B cell (primary cell): ENCODE results near the gene SPATA17. TPM values are rescaled to one million over a fixed set of nuclear protein-coding genes. Genes with fewer than 3 reads are reported as not detected.

ENCODE experiments used
- ATAC-seq: fragments of 200-7000 bp; cut with Tn5 transposase; one replicate; pipeline ENCODE4 v1.10.0; 2021; ENCODE audit warnings: low read depth, mild to moderate bottlenecking, moderate number of reproducible peaks, moderate library complexity
- CTCF ChIA-PET: fragments of 350-600 bp; sonication (Branson Sonifier 250); formaldehyde crosslinking; loops from one replicate; lab custom pipeline; 2021; ENCODE audit warnings: antibody characterized with exemption, inconsistent platforms; lab: Charles Lee
- POLR2A ChIA-PET: fragments of 350-600 bp; sonication (Branson Sonifier 250); formaldehyde crosslinking; loops from one replicate; lab custom pipeline; 2021; ENCODE audit warnings: antibody characterized with exemption; lab: Charles Lee
- DNase-seq: peaks from one replicate; pipeline ENCODE4 v3.0.0; 2013
- H2AFZ ChIP-seq: 2 replicates; pipeline ENCODE4 v1.6.1; 2012; ENCODE audit warnings: mild to moderate bottlenecking, low read depth, low read length; ENCODE audit not compliant: insufficient read depth, poor library complexity, severe bottlenecking
- H3K27ac ChIP-seq, 2 donors: 1 replicate in 1 of 2; 2 replicates in 1 of 2; pipeline ENCODE4 v1.5.1; 2012 to 2013; ENCODE audit warnings: low read length in 2 of 2, mild to moderate bottlenecking in 2 of 2, moderate library complexity in 1 of 2
- H3K27me3 ChIP-seq, 4 experiments: fragments of 200-600 bp in 1 of 4; sonication (generic) in 1 of 4; replicated peaks in 1 of 4; 1 replicate in 2 of 4; 2 replicates in 2 of 4; pipeline versions ENCODE4 v1.6.1 to v1.7.0; 2013 to 2016; ENCODE audit warnings: low read length in 3 of 4, mild to moderate bottlenecking in 2 of 4, mixed read lengths in 1 of 4, moderate library complexity in 1 of 4; ENCODE audit not compliant: insufficient read depth in 4 of 4, control insufficient read depth in 3 of 4; ENCODE audit errors: control extremely low read depth in 1 of 4
- H3K36me3 ChIP-seq, 2 experiments: replicated peaks in 1 of 2; 1 replicate in 1 of 2; 2 replicates in 1 of 2; pipeline versions ENCODE4 v1.6.1 to v1.7.1; 2013; ENCODE audit warnings: low read length in 1 of 2; ENCODE audit not compliant: insufficient read depth in 2 of 2, control insufficient read depth in 1 of 2; ENCODE audit errors: control extremely low read depth in 1 of 2, extremely low read depth in 1 of 2
- H3K4me1 ChIP-seq, 2 donors: fragments of 200-600 bp in 1 of 2; sonication (generic) in 1 of 2; 1 replicate in 1 of 2; 2 replicates in 1 of 2; pipeline versions ENCODE4 v1.5.1 to v1.6.1; 2013 to 2017; ENCODE audit warnings: low read length in 2 of 2; ENCODE audit not compliant: control insufficient read depth in 2 of 2, insufficient read depth in 2 of 2
- H3K4me2 ChIP-seq: replicated peaks from 2 replicates; pipeline ENCODE3; 2012; ENCODE audit warnings: mild to moderate bottlenecking, low read depth, low read length; ENCODE audit not compliant: poor library complexity, severe bottlenecking
- H3K4me3 ChIP-seq, 5 experiments: fragments of 200-600 bp in 1 of 5; sonication (generic) in 1 of 5; 1 replicate in 3 of 5; 2 replicates in 2 of 5; pipeline versions ENCODE4 v1.5.1 to v1.7.0; 2011 to 2016; ENCODE audit warnings: low read length in 4 of 5, mild to moderate bottlenecking in 4 of 5, low read depth in 2 of 5, control low read depth in 1 of 5, moderate library complexity in 1 of 5; ENCODE audit not compliant: insufficient read depth in 1 of 5; ENCODE audit errors: control extremely low read depth in 1 of 5, extremely low read depth in 1 of 5
- H3K79me2 ChIP-seq: fragments of 200-600 bp; sonication (generic); one replicate; pipeline ENCODE4 v1.6.0; 2016; ENCODE audit warnings: low read length; ENCODE audit not compliant: control insufficient read depth, insufficient read depth
- H3K9ac ChIP-seq: fragments of 200-600 bp; sonication (generic); 2 replicates; pipeline ENCODE4 v1.6.1; 2017; ENCODE audit warnings: mild to moderate bottlenecking, low read length, moderate library complexity
- H3K9me3 ChIP-seq, 3 donors: one replicate each; pipeline versions ENCODE4 v1.6.1 to v1.7.1; 2013; ENCODE audit warnings: low read length in 2 of 3; ENCODE audit not compliant: control insufficient read depth in 2 of 3, insufficient read depth in 1 of 3; ENCODE audit errors: control extremely low read depth in 1 of 3
- H4K20me1 ChIP-seq: 2 replicates; pipeline ENCODE4 v1.6.0; 2012; ENCODE audit warnings: mild to moderate bottlenecking, low read length; ENCODE audit not compliant: insufficient read depth, control insufficient read depth, poor library complexity, severe bottlenecking
- H3K27ac Mint-ChIP-seq: one replicate; pipeline ENCODE4 v1.8.0; 2021; ENCODE audit warnings: mixed read lengths
- H3K27me3 Mint-ChIP-seq: one replicate; pipeline ENCODE4 v1.8.0; 2021; ENCODE audit warnings: mixed read lengths
- H3K4me1 Mint-ChIP-seq: one replicate; pipeline ENCODE4 v1.8.0; 2021; ENCODE audit warnings: mixed read lengths
- H3K4me3 Mint-ChIP-seq: one replicate; pipeline ENCODE4 v1.8.0; 2021; ENCODE audit warnings: mixed read lengths
- H3K9me3 Mint-ChIP-seq: one replicate; pipeline ENCODE4 v1.8.0; 2022; ENCODE audit warnings: mixed read lengths; ENCODE audit not compliant: insufficient read depth
- CTCF ChIP-seq: fragments of 200-600 bp; IDR thresholded peaks from one replicate; pipeline ENCODE4 v1.8.0; 2022; ENCODE audit warnings: antibody characterized with exemption, mild to moderate bottlenecking
- EZH2 ChIP-seq: IDR thresholded peaks from 2 replicates; pipeline ENCODE4 v1.6.1; 2012; ENCODE audit warnings: borderline replicate concordance, low read depth, mild to moderate bottlenecking, moderate library complexity, low read length; ENCODE audit not compliant: insufficient read depth, poor library complexity, severe bottlenecking
- WGBS: methylation state at CpG from one replicate; pipeline ENCODE4 v1.1.5; 2013; ENCODE audit warnings: missing lambda C conversion rate; ENCODE audit not compliant: insufficient coverage; 5-methylcytosine and 5-hydroxymethylcytosine counted together
- intact Hi-C: fragments of 100-400 bp; cut with micrococcal nuclease; formaldehyde crosslinking; loops from one replicate; pipeline ENCODE4 v1.10.0; 2022
- polyA plus RNA-seq: library from polyadenylated mRNA; depleted of rRNA; stranded (reverse); fragments of >200 nt; gene quantifications from 2 replicates; pipeline ENCODE4 v1.2.3, GENCODE V29; 2012
- total RNA-seq, 2 donors: library from RNA; stranded (reverse); fragments of 120-200 nt in 1 of 2; gene quantifications; 1 replicate in 1 of 2; 2 replicates in 1 of 2; pipeline versions ENCODE4 v1.2.3 to v1.2.4, GENCODE V29; 2013 to 2022

Gene SPATA17
- total and polyA plus RNA-seq, 2 donors (not counting 1 experiment from before 2014, with no cell fraction given) = not detected

- no CpG with 5 or more reads among the region's 1 CpG for WGBS
- no peaks in the 10 kb centered on the region for H3K4me1 Mint-ChIP-seq
- DNase-seq (no peak), ATAC-seq (no peak)
- no peak overlapping the region for H3K4me2 ChIP-seq
- no peak overlapping the region for H2AFZ ChIP-seq
- H3K4me3 ChIP-seq = no peak overlapping the region
- no peaks in the 10 kb centered on the region for H3K4me1 ChIP-seq
- ChIA-PET CTCF (no interaction called here), POLR2A (no interaction called here)
- no peaks in the 10 kb centered on the region for H4K20me1 ChIP-seq
- peaks cover 0 to 1% (median 0%) of the 10 kb centered on the region in 3 donors for H3K9me3 ChIP-seq
- no peak overlapping the region for H3K27ac ChIP-seq
- intact Hi-C loops = no loop called here
- no peaks in the 10 kb centered on the region for H3K79me2 ChIP-seq
- H3K27ac Mint-ChIP-seq = no peak overlapping the region
- H3K4me3 Mint-ChIP-seq = no peak overlapping the region
- no peak overlapping the region for H3K9ac ChIP-seq
- TF ChIP-seq EZH2 (no peak), CTCF (no peak)
- H3K36me3 ChIP-seq = no peaks in the 10 kb centered on the region
- H3K27me3 Mint-ChIP-seq = no peaks in the 10 kb centered on the region
- H3K27me3 ChIP-seq = no peaks in the 10 kb centered on the region
- H3K9me3 Mint-ChIP-seq = no peaks in the 10 kb centered on the region
Observed at GRCh38 chr1:217861658-217862057, 230.5 kb downstream of the SPATA17 start.

GRCh38 chr1:217867446-217867995, 236.4 kb downstream of the SPATA17 start:
- CTCF ChIA-PET = no interaction called here
- Histone ChIP-seq H3K4me1 (no peaks in the 10 kb centered on the region), H3K36me3 (no peaks in the 10 kb centered on the region), H3K27ac (no peak overlapping the region), H2AFZ (no peak overlapping the region), H3K9ac (no peak overlapping the region), H3K79me2 (no peaks in the 10 kb centered on the region), H3K4me3 (no peak overlapping the region), H3K9me3 (no peaks in the 10 kb centered on the region), H3K27me3 (no peaks in the 10 kb centered on the region), H3K4me2 (no peak overlapping the region), H4K20me1 (no peaks in the 10 kb centered on the region)
- Mint-ChIP-seq H3K27ac (no peak overlapping the region), H3K27me3 (no peaks in the 10 kb centered on the region), H3K9me3 (no peaks in the 10 kb centered on the region), H3K4me3 (no peak overlapping the region), H3K4me1 (no peaks in the 10 kb centered on the region)
- intact Hi-C loops = no loop called here
- TF ChIP-seq CTCF (no peak), EZH2 (no peak)
- WGBS = 67% methylated on average over 1 of the region's 3 CpGs
- DNase-seq = no peak
- POLR2A ChIA-PET = no interaction called here
- ATAC-seq = no peak
